ENCODE data around the gene LINGO3.

The LINGO3 gene

GRCh38 chr19:2326699-2327360 lies 18.9 kb upstream of the LINGO3 start:
- DNase-seq, result no peak

GRCh38 chr19:2325281-2326046 lies 17.5 kb upstream of the LINGO3 start:
- DNase-seq, result no peak

DNA sequence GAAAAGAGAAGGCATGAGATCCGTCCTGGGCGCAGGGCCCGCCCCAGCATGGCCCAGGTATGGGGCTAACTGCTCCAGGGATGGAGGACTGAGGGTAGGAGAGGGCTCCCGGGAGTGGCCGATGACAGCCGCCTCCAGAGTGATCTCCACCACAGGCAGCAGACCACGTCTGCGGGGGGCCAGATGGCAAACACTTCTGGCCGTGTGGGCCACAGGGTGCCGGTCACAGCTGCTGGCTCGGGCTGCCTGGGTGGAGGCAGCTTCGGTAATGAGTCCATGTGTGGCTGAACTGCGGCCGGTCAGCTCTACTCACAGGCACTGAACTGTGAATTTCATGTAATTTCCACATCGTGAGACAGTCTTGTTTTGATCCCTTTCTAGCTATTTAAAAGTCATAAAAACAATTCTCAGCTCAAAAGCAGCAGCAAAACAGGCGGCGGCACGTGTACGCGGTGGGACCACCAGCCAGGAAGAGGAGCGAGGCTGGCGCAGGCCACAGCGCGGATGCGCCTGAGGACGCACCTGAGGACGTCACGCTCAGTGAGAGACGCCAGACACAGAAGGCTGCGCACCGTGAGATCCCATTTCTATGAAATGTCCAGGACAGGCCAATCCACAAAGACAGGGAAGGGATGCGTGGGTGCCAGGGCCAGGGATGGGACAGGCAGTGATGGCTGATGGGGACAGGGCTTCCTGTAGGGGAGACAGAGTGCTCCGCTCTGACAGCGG lies 16.4 kb upstream of the LINGO3 start:
- DNase-seq, result no peak

- no peak for DNase-seq
Measured at GRCh38 chr19:2323707-2324106, 15.8 kb upstream of the LINGO3 start.

DNA sequence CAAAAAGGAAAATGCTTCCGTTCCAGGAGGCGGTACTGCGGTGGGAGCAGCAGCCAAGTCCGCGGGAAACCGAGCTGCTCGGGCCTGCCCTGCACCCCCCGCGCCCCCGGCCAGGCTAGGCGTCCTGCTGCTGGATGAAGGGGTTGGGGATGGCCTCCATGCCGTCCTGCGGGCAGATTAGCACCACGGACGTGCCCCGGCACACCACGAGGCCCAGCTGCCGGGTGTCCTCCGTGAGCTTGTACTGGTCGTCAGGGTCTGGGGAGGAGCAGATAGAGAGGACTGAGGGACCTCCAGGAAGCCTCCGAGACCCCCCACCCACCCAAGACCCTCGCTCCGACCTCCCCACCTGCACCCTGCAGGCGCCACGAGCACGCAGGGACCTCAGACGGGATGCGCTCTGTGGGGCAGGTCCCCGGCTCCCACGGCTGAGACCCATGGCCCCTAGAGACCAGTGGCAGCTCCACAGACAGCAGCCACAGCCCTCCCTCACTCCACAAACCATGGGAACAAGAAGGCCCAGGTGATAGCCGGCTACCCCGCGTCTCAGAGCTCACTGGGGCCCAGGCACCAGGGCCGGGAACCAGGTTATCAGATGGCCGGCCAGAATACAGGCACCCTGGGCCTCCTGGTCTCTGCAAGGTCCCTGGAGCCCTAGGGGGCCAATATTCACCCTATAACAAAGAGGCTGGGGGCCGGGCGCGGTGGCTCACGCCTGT lies 13.8 kb upstream of the LINGO3 start:
- no peak for DNase-seq

GRCh38 chr19:2320939-2321338 lies 13.0 kb upstream of the LINGO3 start:
- no peak for DNase-seq

- no peak for DNase-seq
Measured at GRCh38 chr19:2320049-2320448, 12.1 kb upstream of the LINGO3 start.

- DNase-seq, result no peak
Measured at GRCh38 chr19:2319551-2319950, 11.6 kb upstream of the LINGO3 start.

- no peak for DNase-seq
Measured at GRCh38 chr19:2318923-2319322, 11.0 kb upstream of the LINGO3 start.

- no peak for DNase-seq
Measured at GRCh38 chr19:2317756-2318155, 9.8 kb upstream of the LINGO3 start.

GRCh38 chr19:2317300-2317699 lies 9.3 kb upstream of the LINGO3 start:
- DNase-seq, result no peak

DNA sequence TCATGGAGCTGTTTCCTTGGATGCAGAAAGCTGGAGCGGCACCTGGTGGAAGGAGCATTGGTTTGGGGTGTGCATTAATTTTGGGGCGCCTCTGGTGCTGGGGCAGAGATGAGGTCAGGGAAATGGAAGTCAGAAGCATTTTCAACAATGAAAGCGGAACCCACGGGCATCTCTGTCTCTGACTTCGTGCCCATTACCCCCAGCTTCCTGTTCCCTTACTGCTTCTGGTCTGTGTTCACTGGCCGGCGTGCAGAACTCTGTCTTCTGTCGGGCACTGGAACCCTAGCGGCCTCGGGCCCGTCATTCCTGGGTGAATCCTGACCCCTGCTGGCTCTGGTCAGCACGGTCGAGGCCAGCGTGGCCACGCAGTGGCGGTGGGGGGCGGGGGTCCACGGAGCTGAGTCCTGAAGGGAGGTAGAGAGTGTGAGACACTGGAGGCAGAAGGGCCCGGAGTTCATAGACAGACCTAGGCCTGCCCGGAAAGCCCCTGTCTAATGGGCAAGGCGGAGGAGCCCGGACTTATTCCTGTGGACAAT lies 7.9 kb upstream of the LINGO3 start:
- DNase-seq, result peak; percentile 58

DNA sequence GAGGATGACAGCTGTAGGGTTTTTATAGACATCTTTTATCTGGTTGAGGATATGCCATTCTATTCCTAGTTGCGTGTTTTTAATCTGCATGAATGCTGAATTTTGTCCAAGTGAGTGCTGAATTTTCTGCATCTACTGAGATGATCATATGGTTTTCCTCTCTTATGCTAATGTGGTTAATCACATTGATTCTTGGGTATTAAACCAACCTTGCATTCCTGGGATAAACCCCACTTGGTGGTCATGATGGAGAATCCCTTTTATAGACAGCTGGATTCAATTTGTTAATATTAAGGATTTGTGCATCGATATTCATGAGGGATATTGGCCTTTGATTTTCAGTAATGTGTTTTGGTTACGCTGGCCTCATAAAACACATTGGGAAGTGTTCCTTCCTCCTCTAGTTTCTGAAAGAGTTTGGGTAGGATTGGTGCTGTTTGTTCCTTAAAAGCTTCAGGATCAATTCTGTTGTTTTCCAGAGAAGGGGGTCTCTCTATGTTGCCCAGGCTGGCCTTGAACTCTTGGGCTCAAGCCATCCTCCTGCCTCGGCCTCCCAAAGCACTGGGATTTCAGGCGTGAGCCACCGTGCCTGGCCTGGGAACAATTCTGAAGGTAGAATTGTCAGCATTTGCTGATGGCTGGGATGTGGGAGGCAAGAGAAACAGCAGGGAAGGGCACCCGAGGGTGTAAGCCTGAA lies 7.3 kb upstream of the LINGO3 start:
- no peak for DNase-seq

DNA sequence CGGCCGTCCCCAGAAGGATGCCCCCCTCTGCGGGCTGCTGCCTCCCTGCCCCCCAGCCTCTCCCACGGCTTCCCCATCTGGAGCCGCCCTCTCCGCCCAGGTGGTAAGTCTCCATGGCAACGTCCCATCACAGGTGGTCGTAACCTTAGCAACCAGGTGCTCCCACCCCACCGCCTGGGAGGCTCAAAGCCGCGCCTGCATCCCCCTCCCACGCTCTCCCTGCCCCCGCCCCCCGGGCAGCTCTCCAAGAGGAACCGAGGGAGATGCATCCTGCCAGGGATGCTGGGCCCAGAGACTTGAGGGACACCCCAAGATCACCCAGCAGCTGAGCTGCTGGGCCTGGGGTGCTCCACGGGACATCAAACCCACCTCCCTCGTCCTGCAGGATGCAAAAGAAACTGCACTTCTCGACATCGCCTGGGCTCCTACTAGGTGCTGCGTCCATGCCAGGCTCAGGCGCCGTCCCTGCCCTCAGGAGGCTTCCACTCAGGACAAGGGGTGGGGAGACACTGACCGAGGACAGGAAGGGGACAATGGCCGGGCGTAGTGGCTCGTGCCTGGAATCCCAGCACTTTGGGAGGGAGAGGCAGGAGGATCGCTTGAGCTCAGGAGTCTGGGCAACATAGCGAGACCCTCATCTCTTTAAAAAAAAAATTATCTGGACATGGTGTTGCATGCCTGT lies 5.0 kb upstream of the LINGO3 start:
- DNase-seq, result no peak

GRCh38 chr19:2311093-2311492 lies 3.1 kb upstream of the LINGO3 start:
- no peak for DNase-seq

GRCh38 chr19:2309734-2310362 lies 1.9 kb upstream of the LINGO3 start:
- no peak for DNase-seq

- DNase-seq, result no peak
Measured at GRCh38 chr19:2307518-2308012, 389 bp downstream of the LINGO3 start.

- DNase-seq, result no peak
Measured at GRCh38 chr19:2306971-2307370, 983 bp downstream of the LINGO3 start.

DNA sequence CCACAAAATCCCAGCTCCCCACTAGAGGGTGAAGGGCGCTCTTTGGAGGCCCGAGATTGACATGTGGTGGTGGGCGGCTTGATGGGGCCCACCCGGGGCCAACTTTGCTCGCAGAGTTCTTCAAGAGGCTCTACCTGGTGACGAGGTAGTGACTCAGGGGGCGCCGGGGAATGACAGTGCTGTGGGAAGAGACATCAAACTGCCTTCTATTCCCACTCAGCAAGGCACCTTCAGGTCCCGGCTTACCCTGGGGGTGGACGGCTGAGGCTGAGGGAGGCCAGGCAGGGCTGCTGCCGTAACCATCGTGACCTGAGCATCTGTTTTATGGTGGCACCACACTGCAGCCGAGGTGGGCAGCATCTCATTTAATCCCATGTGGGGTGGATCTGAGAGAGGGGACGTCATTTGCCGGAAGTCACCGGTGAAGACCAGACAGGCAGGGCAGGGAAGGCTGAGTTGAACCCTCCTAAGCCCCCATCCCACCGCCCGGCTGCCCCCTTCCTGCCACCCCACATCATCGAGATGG lies 1.6 kb downstream of the LINGO3 start:
- no peak for DNase-seq

DNA sequence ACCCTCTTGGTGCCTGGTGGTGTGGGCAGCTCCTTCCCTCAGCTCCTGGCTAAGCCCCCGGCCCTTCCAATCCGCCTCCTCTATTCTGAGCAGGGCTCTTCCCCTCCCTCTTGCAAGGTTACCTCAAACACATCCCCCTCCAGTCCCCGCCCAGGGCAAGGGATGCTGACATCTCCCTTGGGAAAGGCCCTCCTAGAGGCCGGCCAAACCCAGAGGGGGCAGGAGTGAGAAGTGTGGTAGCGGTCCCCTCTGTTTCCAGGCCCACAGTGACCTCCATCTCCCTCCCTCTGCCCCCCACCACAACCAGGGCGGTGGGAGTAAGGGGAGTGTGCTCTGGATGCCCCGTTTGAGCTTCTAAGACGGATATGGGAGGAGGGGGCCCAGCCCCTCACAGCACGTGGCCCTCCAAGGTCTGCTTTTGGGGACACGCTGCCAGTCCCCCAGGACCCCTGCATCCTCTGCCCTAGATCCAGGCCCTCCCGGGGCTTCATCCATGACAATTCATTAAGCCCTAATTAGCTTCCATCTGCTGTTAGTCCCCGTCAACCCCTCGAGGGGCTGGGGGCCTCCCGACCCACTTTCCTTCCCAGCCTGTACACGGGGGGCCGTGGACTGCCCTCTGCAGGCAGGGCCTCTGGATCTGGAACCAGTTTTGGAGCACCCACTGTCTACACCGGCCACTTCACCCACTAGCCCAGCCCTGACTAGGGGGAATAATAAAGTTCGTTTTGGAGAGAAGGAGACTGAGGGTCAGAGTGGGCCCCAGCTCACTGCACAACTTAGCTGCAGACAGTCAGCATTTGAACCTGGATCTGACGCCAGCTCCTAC lies 2.3 kb downstream of the LINGO3 start:
- no peak for DNase-seq

Measured in hematopoietic multipotent progenitor cell treated with erythropoietin and hydrocortisone succinate and interleukin-3 and kit ligand, for 8 days (in vitro differentiated cells).